Type B pancreatic cell (in vitro differentiated cells): ENCODE data around the gene MMP25. TPM values are rescaled to one million over a fixed set of nuclear protein-coding genes. Genes with fewer than 3 reads are reported as not detected.

ENCODE experiments used
- DNase-seq: peaks from one replicate; pipeline ENCODE4 v3.0.0; 2021; ENCODE audit warnings: mixed read lengths; ENCODE audit not compliant: unreplicated experiment; ENCODE audit errors: extremely low spot score
- H3K27ac Mint-ChIP-seq: 2 replicates; pipeline ENCODE4 v1.8.0; 2021; ENCODE audit warnings: mild to moderate bottlenecking, mixed read lengths
- H3K27me3 Mint-ChIP-seq: 2 replicates; pipeline ENCODE4 v1.8.0; 2021; ENCODE audit warnings: mixed read lengths
- H3K36me3 Mint-ChIP-seq: 2 replicates; pipeline ENCODE4 v1.8.0; 2021; ENCODE audit warnings: mixed read lengths
- H3K4me1 Mint-ChIP-seq: one replicate; pipeline ENCODE4 v1.8.0; 2021; ENCODE audit warnings: mixed read lengths; ENCODE audit not compliant: unreplicated experiment
- H3K4me3 Mint-ChIP-seq: 2 replicates; pipeline ENCODE4 v1.8.0; 2021; ENCODE audit warnings: mild to moderate bottlenecking, mixed read lengths
- H3K9me3 Mint-ChIP-seq: 2 replicates; pipeline ENCODE4 v1.8.0; 2021; ENCODE audit warnings: mixed read lengths
- total RNA-seq: library from RNA; stranded (reverse); gene quantifications from 2 replicates; pipeline ENCODE4 v1.2.1, GENCODE V29; 2021; ENCODE audit warnings: low replicate concordance
- TF ChIP-seq, protein P1 (sequence below): fragments of 200-600 bp; sonication (generic); conservative IDR thresholded peaks from 2 replicates; pipeline ENCODE4 v1.5.0; 2021; ENCODE audit warnings: antibody characterized with exemption, mild to moderate bottlenecking

Gene MMP25
- total RNA-seq, 1 donor from 2014 or later: 0.14 TPM

DNA sequence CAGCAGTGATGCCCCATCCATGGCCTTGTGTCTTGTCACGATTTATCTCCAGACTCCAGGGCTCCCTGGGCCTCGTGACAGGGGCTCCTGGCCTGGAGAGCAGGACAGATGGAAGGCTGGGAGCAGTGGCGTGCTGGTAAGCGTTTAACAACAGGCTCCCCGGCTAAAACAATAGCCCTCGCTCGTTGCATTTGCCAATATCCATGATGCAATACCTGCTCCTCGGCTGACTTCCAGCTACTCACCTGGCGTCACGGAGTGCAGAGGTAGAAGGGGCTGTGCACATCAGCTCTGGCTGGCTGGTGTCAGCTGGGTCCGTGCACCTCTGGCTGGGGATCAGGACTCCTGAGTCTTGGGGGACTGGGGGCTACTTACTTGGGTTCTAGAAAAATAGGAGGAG lies 8.1 kb upstream of the MMP25 start:
- TF ChIP-seq, protein P1, sequence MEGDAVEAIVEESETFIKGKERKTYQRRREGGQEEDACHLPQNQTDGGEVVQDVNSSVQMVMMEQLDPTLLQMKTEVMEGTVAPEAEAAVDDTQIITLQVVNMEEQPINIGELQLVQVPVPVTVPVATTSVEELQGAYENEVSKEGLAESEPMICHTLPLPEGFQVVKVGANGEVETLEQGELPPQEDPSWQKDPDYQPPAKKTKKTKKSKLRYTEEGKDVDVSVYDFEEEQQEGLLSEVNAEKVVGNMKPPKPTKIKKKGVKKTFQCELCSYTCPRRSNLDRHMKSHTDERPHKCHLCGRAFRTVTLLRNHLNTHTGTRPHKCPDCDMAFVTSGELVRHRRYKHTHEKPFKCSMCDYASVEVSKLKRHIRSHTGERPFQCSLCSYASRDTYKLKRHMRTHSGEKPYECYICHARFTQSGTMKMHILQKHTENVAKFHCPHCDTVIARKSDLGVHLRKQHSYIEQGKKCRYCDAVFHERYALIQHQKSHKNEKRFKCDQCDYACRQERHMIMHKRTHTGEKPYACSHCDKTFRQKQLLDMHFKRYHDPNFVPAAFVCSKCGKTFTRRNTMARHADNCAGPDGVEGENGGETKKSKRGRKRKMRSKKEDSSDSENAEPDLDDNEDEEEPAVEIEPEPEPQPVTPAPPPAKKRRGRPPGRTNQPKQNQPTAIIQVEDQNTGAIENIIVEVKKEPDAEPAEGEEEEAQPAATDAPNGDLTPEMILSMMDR: no peak
- no peak overlapping the region for H3K27ac Mint-ChIP-seq
- no peaks in the 10 kb centered on the region for H3K4me1 Mint-ChIP-seq
- H3K9me3 Mint-ChIP-seq: no peaks in the 10 kb centered on the region
- no peaks in the 10 kb centered on the region for H3K36me3 Mint-ChIP-seq
- DNase-seq: no peak
- H3K4me3 Mint-ChIP-seq: no peak overlapping the region
- peaks cover 84% of the 10 kb centered on the region for H3K27me3 Mint-ChIP-seq

DNA sequence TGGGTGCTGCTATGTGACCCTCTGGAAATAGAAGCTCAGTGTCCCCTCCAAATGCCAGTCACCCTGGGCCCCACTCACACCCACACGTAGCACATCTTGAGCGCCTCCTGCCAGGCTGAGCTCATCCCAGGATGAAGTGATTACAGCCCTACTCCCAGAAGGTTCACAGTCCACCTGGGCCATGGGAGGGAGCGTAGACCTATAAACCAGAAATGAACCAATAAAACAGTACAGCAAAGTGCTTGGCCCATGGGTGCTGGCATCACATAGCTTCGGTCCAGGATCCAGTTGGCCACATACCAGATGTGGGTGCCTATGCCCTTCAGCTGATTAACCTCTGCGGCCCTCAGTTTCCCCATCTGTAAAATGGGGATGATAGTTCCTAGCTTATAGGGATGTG lies 7.5 kb upstream of the MMP25 start:
- Mint-ChIP-seq H3K36me3 (no peaks in the 10 kb centered on the region), H3K27ac (no peak overlapping the region), H3K4me3 (no peak overlapping the region), H3K4me1 (no peaks in the 10 kb centered on the region), H3K9me3 (no peaks in the 10 kb centered on the region), H3K27me3 (peaks cover 84% of the 10 kb centered on the region)
- TF ChIP-seq, protein P1: no peak
- DNase-seq: no peak

DNA sequence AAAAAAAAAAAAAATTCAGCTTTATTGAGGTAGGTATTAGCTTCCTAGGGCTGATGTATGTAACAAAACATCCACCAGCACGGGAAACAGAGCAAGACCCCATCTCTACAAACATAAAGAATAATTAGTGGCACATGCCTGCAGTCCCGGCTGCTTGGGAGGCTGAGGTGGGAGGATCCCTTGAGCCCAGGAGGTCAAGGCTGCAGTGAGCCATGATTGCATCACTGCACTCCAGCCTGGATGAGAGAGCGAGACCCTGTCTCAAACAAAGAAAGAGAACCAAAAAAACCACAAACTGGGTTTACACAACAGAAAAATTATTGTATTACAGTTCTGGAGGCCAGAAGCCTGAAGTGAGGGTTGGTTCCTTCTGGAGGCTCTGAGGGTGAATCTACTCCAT lies 4.0 kb upstream of the MMP25 start:
- Mint-ChIP-seq H3K9me3 (no peaks in the 10 kb centered on the region), H3K27me3 (peaks cover 82% of the 10 kb centered on the region), H3K4me1 (peaks cover 4% of the 10 kb centered on the region), H3K27ac (no peak overlapping the region), H3K36me3 (no peaks in the 10 kb centered on the region), H3K4me3 (no peak overlapping the region)
- TF ChIP-seq, protein P1: no peak
- DNase-seq: no peak

DNA sequence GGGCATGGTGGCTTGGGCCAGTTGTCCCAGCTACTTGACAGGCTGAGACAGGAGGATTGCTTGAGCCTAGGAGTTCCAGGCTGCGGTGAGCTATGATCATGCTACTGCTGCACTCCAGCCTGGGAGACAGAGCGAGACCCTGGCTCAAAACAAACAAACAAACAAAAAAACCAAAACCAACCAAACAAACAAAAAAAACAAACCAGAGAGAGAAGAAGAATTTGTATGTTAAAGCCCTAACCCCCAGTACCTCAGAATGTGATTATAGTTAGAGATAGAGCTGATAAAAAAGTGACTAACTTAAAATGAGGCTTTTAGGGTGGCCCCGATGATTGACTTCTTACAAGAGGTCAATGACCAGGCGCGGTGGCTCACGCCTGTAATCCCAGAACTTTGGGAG lies 1.7 kb upstream of the MMP25 start:
- H3K27me3 Mint-ChIP-seq: peaks cover 81% of the 10 kb centered on the region
- no peaks in the 10 kb centered on the region for H3K36me3 Mint-ChIP-seq
- H3K4me3 Mint-ChIP-seq: peak overlapping the region; percentile 82
- no peak for DNase-seq
- peaks cover 4% of the 10 kb centered on the region for H3K4me1 Mint-ChIP-seq
- no peak overlapping the region for H3K27ac Mint-ChIP-seq
- TF ChIP-seq, protein P1: no peak
- no peaks in the 10 kb centered on the region for H3K9me3 Mint-ChIP-seq

DNA sequence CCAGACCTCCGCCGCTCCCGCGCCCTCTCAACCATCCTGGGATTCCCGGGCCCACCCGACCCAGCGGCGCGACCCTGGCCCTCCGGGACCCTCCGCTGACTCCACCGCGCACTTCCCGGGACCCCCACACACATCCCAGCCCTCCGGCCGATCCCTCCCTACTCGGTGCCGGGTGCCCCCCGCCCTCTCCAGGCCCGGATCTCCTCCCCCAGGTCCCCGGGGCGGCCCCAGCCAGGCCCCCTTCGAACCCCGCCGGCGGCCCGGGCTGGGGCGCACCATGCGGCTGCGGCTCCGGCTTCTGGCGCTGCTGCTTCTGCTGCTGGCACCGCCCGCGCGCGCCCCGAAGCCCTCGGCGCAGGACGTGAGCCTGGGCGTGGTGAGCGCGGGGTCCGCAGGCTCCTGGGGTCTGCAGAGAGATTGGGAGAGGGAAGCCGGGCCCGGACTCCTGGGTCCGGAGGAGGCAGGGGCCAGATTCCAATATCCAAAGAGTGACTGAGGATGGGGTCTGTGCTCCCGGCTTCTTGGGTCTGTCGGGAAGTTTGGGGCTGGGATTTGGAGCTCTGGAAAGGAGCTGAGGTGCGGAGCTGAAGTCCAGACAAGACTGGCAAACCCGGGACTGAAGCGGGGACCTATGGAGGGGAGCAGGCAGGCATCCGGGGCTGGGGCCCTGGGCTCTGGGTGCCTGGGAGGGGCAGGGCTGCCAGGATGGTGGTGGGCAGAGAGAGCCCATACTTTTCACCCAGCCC lies 453 bp downstream of the MMP25 start:
- peak overlapping the region; percentile 65 for H3K4me3 Mint-ChIP-seq

More for the DNA sequence above, 453 bp downstream of the MMP25 start:
- Mint-ChIP-seq H3K27me3 (peaks cover 79% of the 10 kb centered on the region), H3K4me1 (peaks cover 4% of the 10 kb centered on the region), H3K27ac (no peak overlapping the region), H3K36me3 (no peaks in the 10 kb centered on the region), H3K9me3 (no peaks in the 10 kb centered on the region)
- TF ChIP-seq, protein P1: no peak
- DNase-seq: peak; percentile 69
